Mucosa of rectum (tissue), 2 donors: Measurements from ENCODE around the gene CCDC74B.
"Not testable (repeated sequence)": the region's sequence is repeated elsewhere in the genome, so short reads cannot be mapped to it uniquely, and the experiment has no call there.

Experiments used
- H3K27ac ChIP-seq, 2 donors: one replicate each; pipeline ENCODE4 v1.7.0; 2013; ENCODE audit warnings: inconsistent platforms in 2 of 2, low read depth in 2 of 2, low read length in 2 of 2
- H3K27me3 ChIP-seq, 2 donors: one replicate each; pipeline ENCODE4 v1.7.0; 2013; ENCODE audit warnings: low read length in 2 of 2; ENCODE audit not compliant: control insufficient read depth in 2 of 2, insufficient read depth in 2 of 2
- H3K36me3 ChIP-seq, 2 donors: one replicate each; pipeline ENCODE4 v1.7.0; 2013; ENCODE audit warnings: low read length in 2 of 2; ENCODE audit not compliant: control insufficient read depth in 2 of 2, insufficient read depth in 2 of 2
- H3K4me1 ChIP-seq, 2 donors: one replicate each; pipeline ENCODE4 v1.7.0; 2013; ENCODE audit warnings: low read length in 2 of 2, mild to moderate bottlenecking in 1 of 2; ENCODE audit not compliant: control insufficient read depth in 2 of 2, insufficient read depth in 2 of 2
- H3K4me3 ChIP-seq, 2 donors: one replicate each; pipeline ENCODE4 v1.7.0; 2013; ENCODE audit warnings: low read length in 2 of 2
- H3K9ac ChIP-seq, 2 donors: one replicate each; pipeline ENCODE4 v1.7.0; 2013; ENCODE audit warnings: low read length in 2 of 2, low read depth in 1 of 2, mild to moderate bottlenecking in 1 of 2
- H3K9me3 ChIP-seq, 2 donors: one replicate each; pipeline ENCODE4 v1.7.0; 2013; ENCODE audit warnings: low read length in 2 of 2; ENCODE audit not compliant: control insufficient read depth in 2 of 2
- donor health status: healthy.
- donor health status: Normal muscosa, but diverticular disease.

The CCDC74B gene

DNA sequence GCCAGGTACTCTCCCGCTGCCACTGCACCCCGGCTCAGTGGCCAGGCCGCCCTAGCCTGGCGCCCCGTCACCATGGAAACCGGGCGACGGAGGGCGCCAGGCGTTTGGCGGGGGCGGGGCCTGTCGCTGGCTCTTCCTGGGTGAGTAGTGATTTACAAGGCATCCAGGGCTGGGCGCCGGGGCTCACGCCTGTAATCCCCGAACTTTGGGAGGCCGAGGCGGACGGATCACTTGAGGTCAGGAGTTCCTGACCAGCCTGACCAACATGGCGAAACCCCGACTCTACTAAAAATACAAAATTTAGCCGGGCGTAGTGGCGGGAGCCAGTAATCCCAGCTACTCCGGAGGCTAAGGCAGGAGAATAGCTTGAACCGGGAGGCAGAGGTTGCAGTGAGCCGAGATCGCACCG is at the start of gene CCDC74B:
Gene CCDC74B (minus strand): TSS at position 107 of the 409 bp plus-strand sequence. CDS start 116 bp downstream, outside the sequence.
- H3K9ac ChIP-seq, H3K4me1 ChIP-seq, H3K27me3 ChIP-seq, H3K36me3 ChIP-seq, H3K27ac ChIP-seq, H3K9me3 ChIP-seq: not testable (repeated sequence)
- peak within 1 kb of the TSS in 1 of 2 donors; percentile 20 for H3K4me3 ChIP-seq

- H3K27ac ChIP-seq, H3K36me3 ChIP-seq, H3K4me1 ChIP-seq, H3K9ac ChIP-seq, H3K4me3 ChIP-seq, H3K9me3 ChIP-seq, H3K27me3 ChIP-seq: not testable (repeated sequence)
These were observed 48.9 kb upstream of the CCDC74B start for GRCh38 chr2:130193824-130194223.

DNA sequence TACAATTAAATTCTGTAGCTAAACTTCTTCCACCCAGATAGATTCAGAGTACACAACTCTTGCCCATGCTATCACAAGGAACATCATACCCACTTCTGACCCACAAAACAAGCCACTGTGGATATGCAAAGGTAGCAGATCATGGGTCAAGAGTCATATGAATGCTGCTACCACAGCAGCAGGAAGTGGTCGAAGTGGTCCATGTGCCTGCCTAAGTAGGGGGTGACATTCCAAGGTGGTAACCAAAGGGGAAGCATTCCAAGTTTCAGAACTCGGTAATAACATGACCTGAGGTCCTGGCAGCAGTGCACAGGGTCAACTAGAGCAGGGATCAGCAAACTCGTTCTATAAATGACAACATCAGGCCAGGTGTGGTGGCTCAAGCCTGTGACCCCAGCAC is 47.5 kb upstream of the CCDC74B start:
- H3K9ac ChIP-seq, H3K4me1 ChIP-seq, H3K36me3 ChIP-seq, H3K4me3 ChIP-seq, H3K9me3 ChIP-seq, H3K27ac ChIP-seq, H3K27me3 ChIP-seq: not testable (repeated sequence)

DNA sequence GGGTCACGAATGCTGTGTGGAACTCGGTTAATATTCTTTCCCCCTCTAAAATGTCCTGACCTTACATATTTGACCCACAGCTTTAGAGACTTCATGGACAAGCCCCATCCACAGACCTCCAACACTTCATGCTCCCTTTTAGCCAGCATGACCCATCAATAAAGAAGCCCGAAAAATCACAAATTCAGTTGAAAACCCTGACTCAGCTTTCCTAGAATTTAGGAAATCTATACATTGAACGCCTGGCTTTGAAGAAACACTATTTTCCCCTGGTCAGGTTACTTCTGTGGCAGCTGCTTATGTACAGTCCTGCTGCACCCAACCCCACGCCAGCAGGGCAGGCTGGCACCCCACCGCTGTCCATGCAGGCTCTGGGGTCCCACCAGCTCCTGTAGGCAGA is 46.4 kb upstream of the CCDC74B start:
- H3K27me3 ChIP-seq, H3K9me3 ChIP-seq, H3K4me1 ChIP-seq, H3K36me3 ChIP-seq, H3K4me3 ChIP-seq, H3K27ac ChIP-seq, H3K9ac ChIP-seq: not testable (repeated sequence)

DNA sequence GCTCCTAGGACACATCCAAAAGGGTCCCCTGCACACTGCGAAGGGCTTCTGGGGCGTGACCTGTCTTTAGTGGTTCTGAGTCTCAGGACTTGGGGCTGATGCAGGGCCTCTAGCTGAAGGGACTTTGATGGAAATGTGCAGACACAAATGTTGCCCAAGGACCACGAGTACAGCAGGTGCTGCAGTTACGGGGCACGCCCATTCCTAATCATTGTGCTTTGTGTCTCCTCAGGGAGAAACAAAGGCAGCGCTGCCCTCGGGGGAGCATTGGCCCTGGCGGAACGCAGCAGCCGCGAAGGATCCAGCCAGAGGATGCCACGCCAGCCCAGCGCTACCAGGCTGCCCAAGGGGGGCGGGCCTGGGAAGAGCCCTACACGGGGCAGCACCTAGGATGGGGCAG is 45.3 kb upstream of the CCDC74B start:
- H3K36me3 ChIP-seq: no peaks in the 10 kb centered on the region
- no peak overlapping the region for H3K27ac ChIP-seq
- no peaks in the 10 kb centered on the region for H3K9me3 ChIP-seq
- H3K9ac ChIP-seq: no peak overlapping the region
- H3K4me1 ChIP-seq: no peaks in the 10 kb centered on the region
- no peaks in the 10 kb centered on the region for H3K27me3 ChIP-seq
- H3K4me3 ChIP-seq: no peak overlapping the region

DNA sequence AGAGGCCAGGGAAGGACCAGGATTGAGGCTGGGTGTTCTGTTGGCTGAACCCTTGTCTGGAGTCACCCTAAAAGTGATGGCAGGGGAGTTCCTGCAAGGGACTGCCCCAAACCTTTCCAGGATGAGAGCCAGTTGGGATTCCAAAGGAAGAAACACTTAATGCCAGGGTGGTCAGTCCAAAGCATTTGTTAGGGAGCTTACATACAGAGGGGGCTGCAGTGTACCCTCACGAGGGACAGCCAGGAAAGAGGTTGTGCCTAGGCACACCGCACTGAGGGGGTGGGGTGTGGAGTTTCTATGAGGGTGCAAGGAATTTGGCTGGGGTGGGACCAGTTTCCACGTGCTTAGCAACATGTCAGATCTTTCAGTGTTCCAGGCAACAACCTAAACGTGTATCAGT is 44.0 kb upstream of the CCDC74B start:
- not testable (repeated sequence) for H3K9ac ChIP-seq, H3K27ac ChIP-seq, H3K36me3 ChIP-seq, H3K4me3 ChIP-seq, H3K4me1 ChIP-seq, H3K9me3 ChIP-seq, H3K27me3 ChIP-seq

DNA sequence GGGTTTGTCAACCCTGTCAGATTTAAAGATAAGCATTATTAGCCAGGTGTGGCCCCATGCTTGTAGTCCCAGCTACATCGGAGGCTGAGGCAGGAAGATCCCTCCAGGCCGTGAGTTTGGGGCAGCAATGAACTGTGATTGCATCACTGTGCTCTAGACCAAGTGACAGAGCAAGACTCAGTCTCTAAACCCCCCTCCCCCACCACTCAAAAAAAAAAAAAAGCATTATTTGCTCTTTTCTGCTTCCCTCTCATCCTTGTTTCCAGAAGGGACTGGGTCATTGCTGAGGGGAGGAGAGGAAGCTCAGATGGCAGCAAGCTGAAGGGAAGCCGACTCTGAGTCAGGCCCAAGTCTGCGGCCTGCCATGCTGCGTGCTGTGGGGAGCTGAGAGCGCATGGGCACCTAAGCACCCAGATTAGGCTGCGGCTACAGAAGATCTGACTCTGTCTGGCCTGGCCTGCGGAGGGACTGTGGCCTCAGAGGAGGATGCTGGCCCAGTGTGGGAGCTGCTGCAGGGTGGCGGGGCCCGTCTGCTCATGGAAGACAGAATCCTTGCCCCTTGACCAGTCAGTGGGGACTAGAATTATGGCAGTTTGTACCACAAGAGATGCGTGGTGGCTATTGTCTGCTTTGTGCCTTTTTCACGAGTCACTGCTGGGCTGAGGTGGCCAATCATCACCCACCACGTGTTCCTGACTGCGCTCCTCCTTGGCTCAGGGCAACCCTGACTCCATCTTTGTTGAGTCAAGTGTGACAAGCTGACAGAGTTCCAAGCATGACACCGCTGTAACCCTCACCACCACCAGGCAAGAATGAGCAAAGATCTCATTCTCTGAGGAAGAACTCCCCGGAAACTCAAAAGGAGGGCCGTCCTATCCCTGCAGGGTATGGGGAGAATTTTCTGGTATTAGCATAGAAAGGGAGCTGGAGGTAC is 43.2 kb upstream of the CCDC74B start:
- H3K27me3 ChIP-seq, H3K4me3 ChIP-seq, H3K9ac ChIP-seq, H3K4me1 ChIP-seq, H3K27ac ChIP-seq, H3K9me3 ChIP-seq, H3K36me3 ChIP-seq: not testable (repeated sequence)

DNA sequence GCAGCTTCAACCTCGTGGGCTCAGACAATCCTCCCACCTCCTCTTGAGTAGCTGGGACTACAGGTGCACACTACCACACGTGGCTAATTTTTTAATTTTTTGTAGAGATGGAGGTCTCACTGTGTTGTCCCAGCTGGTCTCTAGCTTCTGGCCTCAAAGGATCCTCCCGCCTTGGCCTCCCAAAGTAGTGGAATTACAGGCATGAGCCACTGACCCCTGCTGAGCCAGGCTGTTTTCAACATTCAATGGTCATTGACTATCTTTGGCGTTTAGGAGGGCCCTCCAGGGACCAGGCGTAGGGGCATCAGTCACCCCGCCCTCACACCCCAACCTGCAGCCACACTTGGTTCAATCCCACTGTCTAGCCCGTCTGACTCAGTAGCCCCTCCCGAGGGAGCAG is 42.4 kb upstream of the CCDC74B start:
- Histone ChIP-seq H3K27ac (no peak overlapping the region), H3K4me3 (no peak overlapping the region), H3K36me3 (no peaks in the 10 kb centered on the region), H3K27me3 (no peaks in the 10 kb centered on the region), H3K9me3 (no peaks in the 10 kb centered on the region), H3K9ac (no peak overlapping the region), H3K4me1 (peaks cover 5 to 9% of the 10 kb centered on the region in 2 donors)

GRCh38 chr2:130186391-130186790 is 41.5 kb upstream of the CCDC74B start:
- Histone ChIP-seq H3K9ac (no peak overlapping the region), H3K36me3 (no peaks in the 10 kb centered on the region), H3K27me3 (no peaks in the 10 kb centered on the region), H3K9me3 (no peaks in the 10 kb centered on the region), H3K27ac (no peak overlapping the region), H3K4me1 (peaks cover 5 to 9% of the 10 kb centered on the region in 2 donors), H3K4me3 (no peak overlapping the region)

DNA sequence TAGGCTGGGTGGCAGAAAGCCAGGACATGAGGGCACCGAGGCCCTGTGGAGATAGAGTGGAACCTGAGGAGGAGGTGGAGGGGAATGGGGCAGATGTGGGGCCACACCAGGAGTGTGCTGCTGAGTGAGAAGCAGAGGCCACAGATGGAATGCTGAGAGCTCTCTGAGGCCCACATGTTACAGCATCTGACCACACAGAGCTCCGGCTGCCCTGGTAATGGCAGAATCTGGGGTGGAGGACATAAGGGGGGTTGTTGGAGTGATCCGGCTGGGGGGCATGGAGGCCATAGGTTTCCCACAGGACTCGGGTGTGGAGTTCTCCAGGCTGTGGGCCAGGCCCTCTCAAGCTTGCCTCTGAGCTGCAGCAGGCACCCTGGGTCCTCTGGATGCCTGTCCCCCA is 41.0 kb upstream of the CCDC74B start:
- Histone ChIP-seq H3K4me1 (peaks cover 8 to 10% of the 10 kb centered on the region in 2 donors), H3K27me3 (no peaks in the 10 kb centered on the region), H3K4me3 (no peak overlapping the region), H3K9me3 (no peaks in the 10 kb centered on the region), H3K27ac (no peak overlapping the region), H3K36me3 (no peaks in the 10 kb centered on the region), H3K9ac (no peak overlapping the region)
